HTR-8/SVneo (cell line): ENCODE results near the gene DENND1B.
"Not testable (repeated sequence)": the region's sequence is repeated elsewhere in the genome, so short reads cannot be mapped to it uniquely, and the experiment has no call there.

Experiments
- DNase-seq: peaks from one replicate; pipeline ENCODE4 v3.0.0; 2011; ENCODE audit warnings: low spot score, mixed read lengths; ENCODE audit not compliant: insufficient read length
- FAIRE-seq: peaks from 2 replicates; lab custom pipeline; 2011; peaks lifted over from hg19 to GRCh38; lab: Jason Lieb, UNC

DENND1B gene

GRCh38 chr1:197496722-197497121, 278.6 kb downstream of the DENND1B start:
- FAIRE-seq (no peak), DNase-seq (no peak)

GRCh38 chr1:197491505-197491904, 283.8 kb downstream of the DENND1B start:
- not testable (repeated sequence) for FAIRE-seq, DNase-seq

- DNase-seq: no peak
- peak; percentile 16 for FAIRE-seq
Measured at GRCh38 chr1:197486946-197487345, 288.3 kb downstream of the DENND1B start.

GRCh38 chr1:197485790-197486189, 289.5 kb downstream of the DENND1B start:
- FAIRE-seq (no peak), DNase-seq (no peak)

GRCh38 chr1:197481101-197481500, 294.2 kb downstream of the DENND1B start:
- DNase-seq: no peak
- no peak for FAIRE-seq

GRCh38 chr1:197480446-197480845, 294.8 kb downstream of the DENND1B start:
- DNase-seq (no peak), FAIRE-seq (no peak)

GRCh38 chr1:197472141-197472540, 303.1 kb downstream of the DENND1B start:
- FAIRE-seq (no peak), DNase-seq (no peak)

GRCh38 chr1:197471248-197471985, 303.9 kb downstream of the DENND1B start:
- FAIRE-seq (no peak), DNase-seq (no peak)

GRCh38 chr1:197470330-197470729, 304.9 kb downstream of the DENND1B start:
- no peak for DNase-seq
- no peak for FAIRE-seq

- no peak for FAIRE-seq
Measured at GRCh38 chr1:197469620-197470210, 305.6 kb downstream of the DENND1B start.

GRCh38 chr1:197468543-197469175, 306.6 kb downstream of the DENND1B start:
- FAIRE-seq: no peak
- DNase-seq: no peak

More at GRCh38 chr1:197469620-197470210, 305.6 kb downstream of the DENND1B start:
- DNase-seq: no peak

GRCh38 chr1:197467881-197468280, 307.4 kb downstream of the DENND1B start:
- no peak for FAIRE-seq
- DNase-seq: no peak

- DNase-seq: no peak
- no peak for FAIRE-seq
Measured at GRCh38 chr1:197466813-197467212, 308.5 kb downstream of the DENND1B start.

GRCh38 chr1:197465528-197466327, 309.6 kb downstream of the DENND1B start:
- DNase-seq (no peak), FAIRE-seq (no peak)

GRCh38 chr1:197464044-197464443, 311.2 kb downstream of the DENND1B start:
- no peak for FAIRE-seq
- no peak for DNase-seq

GRCh38 chr1:197463142-197463541, 312.1 kb downstream of the DENND1B start:
- DNase-seq (no peak), FAIRE-seq (no peak)

- DNase-seq: no peak
- FAIRE-seq: no peak
Measured at GRCh38 chr1:197462539-197462938, 312.7 kb downstream of the DENND1B start.
